Activated CD8-positive, alpha-beta T cell treated with anti-CD3 and anti-CD28 coated beads, Interleukin-2, amount 10 ng/mL, durations not matched to agents 7 days and 5 days (primary cell): ENCODE data around the gene ZBTB1. TPM values are rescaled to one million over a fixed set of nuclear protein-coding genes. Genes with fewer than 3 reads are reported as not detected.

ENCODE experiments used
- ATAC-seq: fragments of 150-1000 bp; cut with Tn5 transposase; one replicate; pipeline ENCODE4 v1.10.0; 2021; ENCODE audit warnings: moderate library complexity
- CTCF ChIA-PET: fragments of 350-600 bp; sonication (Branson Sonifier 250); formaldehyde crosslinking; loops from one replicate; lab custom pipeline; 2021; ENCODE audit warnings: antibody characterized with exemption; lab: Charles Lee
- POLR2A ChIA-PET: fragments of 350-600 bp; sonication (Branson Sonifier 250); formaldehyde crosslinking; loops from one replicate; lab custom pipeline; 2021; ENCODE audit warnings: antibody characterized with exemption; lab: Charles Lee
- DNase-seq: peaks from one replicate; pipeline ENCODE4 v3.0.0-alpha.2; 2020
- H3K27ac Mint-ChIP-seq: one replicate; pipeline ENCODE4 v1.8.0; 2021; ENCODE audit warnings: mild to moderate bottlenecking, mixed read lengths
- H3K27me3 Mint-ChIP-seq: one replicate; pipeline ENCODE4 v1.8.0; 2021; ENCODE audit warnings: low read depth, mixed read lengths
- H3K36me3 Mint-ChIP-seq: one replicate; pipeline ENCODE4 v1.8.0; 2021; ENCODE audit warnings: low read depth, mixed read lengths
- H3K4me1 Mint-ChIP-seq: one replicate; pipeline ENCODE4 v1.8.0; 2021; ENCODE audit warnings: low read depth, mixed read lengths
- H3K4me3 Mint-ChIP-seq: one replicate; pipeline ENCODE4 v1.8.0; 2021; ENCODE audit warnings: mild to moderate bottlenecking, mixed read lengths
- H3K9me3 Mint-ChIP-seq: one replicate; pipeline ENCODE4 v1.8.0; 2022; ENCODE audit warnings: mixed read lengths; ENCODE audit not compliant: insufficient read depth
- total RNA-seq, 2 experiments: library from RNA; stranded (reverse); gene quantifications; one replicate each; pipeline ENCODE4 v1.2.3, GENCODE V29; 2021

ZBTB1 gene
- total RNA-seq, 2 experiments from 2014 or later: 58.3 to 61.7 TPM

- no peak overlapping the region for H3K4me3 Mint-ChIP-seq
- POLR2A ChIA-PET: no interaction called here
- no peak overlapping the region for H3K27ac Mint-ChIP-seq
- no peak for DNase-seq
- no peaks in the 10 kb centered on the region for H3K36me3 Mint-ChIP-seq
- CTCF ChIA-PET: interaction anchor here (1.6 kb wide), 1 partner anchor 64 kb away, joined by 5 read pairs; no protein-coding TSS in a partner anchor
- no peak for ATAC-seq
- no peaks in the 10 kb centered on the region for H3K27me3 Mint-ChIP-seq
- H3K4me1 Mint-ChIP-seq: no peaks in the 10 kb centered on the region
- no peaks in the 10 kb centered on the region for H3K9me3 Mint-ChIP-seq
Measured at GRCh38 chr14:64572386-64573104, 68.0 kb downstream of the ZBTB1 start.

GRCh38 chr14:64573109-64573508 is 68.5 kb downstream of the ZBTB1 start:
- ChIA-PET CTCF (interaction anchor here (1.6 kb wide), 1 partner anchor 64 kb away, joined by 5 read pairs; no protein-coding TSS in a partner anchor), POLR2A (no interaction called here)
- H3K9me3 Mint-ChIP-seq: no peaks in the 10 kb centered on the region
- H3K27ac Mint-ChIP-seq: no peak overlapping the region
- no peak overlapping the region for H3K4me3 Mint-ChIP-seq
- H3K4me1 Mint-ChIP-seq: no peaks in the 10 kb centered on the region
- no peaks in the 10 kb centered on the region for H3K27me3 Mint-ChIP-seq
- ATAC-seq: no peak
- no peaks in the 10 kb centered on the region for H3K36me3 Mint-ChIP-seq
- DNase-seq: no peak

Other genes starting within 250 kb of the ZBTB1 start
- under 1 TPM in 1 of 2 experiments, not detected in 1; 0.16 TPM for gene ESR2, start 210.4 kb upstream of the ZBTB1 start, total RNA-seq
- gene MTHFD1, start 116.4 kb upstream of the ZBTB1 start, total RNA-seq: 100 to 1,000 TPM; 231 to 238 TPM
- gene AKAP5, start 39.3 kb upstream of the ZBTB1 start, total RNA-seq: 1 to 10 TPM; 1.9 to 2.1 TPM
- 10 to 100 TPM; 26.2 to 28.2 TPM for gene ZBTB25, start 932 bp upstream of the ZBTB1 start, total RNA-seq
- 1 to 10 TPM; 1.7 to 2.2 TPM for gene HSPA2, start 36.0 kb downstream of the ZBTB1 start, total RNA-seq
- gene PPP1R36, start 45.2 kb downstream of the ZBTB1 start, total RNA-seq: under 1 TPM; 0.21 to 0.47 TPM
- gene PLEKHG3, start 199.7 kb downstream of the ZBTB1 start, total RNA-seq: 1 to 10 TPM; 7.3 to 7.8 TPM